ENCODE data around the gene MYO7A.

Gene MYO7A

DNA sequence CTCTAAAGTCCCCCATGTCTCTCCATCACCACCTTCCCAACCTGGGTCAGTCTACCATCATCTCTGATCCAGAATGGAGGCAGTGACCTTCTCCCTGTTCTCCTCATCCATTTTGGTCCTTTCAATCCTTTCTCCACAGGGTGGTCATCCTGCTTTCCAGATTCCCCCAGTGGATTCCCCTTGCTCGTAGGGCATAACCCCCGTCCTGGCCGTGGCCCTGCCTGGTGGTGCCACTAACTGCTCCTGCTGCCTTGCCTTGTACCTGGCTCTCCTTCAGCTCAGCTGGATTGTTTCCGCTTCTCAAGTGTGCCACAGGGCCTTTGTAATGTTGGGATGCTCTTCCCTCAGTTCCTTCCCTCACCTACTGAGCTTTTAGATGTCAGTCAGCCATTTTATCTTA is 81.6 kb downstream of the MYO7A start:
- no peak overlapping the region for H3K4me3 ChIP-seq (ENCODE audit: low read depth, low read length)
- TF ChIP-seq, protein P1, sequence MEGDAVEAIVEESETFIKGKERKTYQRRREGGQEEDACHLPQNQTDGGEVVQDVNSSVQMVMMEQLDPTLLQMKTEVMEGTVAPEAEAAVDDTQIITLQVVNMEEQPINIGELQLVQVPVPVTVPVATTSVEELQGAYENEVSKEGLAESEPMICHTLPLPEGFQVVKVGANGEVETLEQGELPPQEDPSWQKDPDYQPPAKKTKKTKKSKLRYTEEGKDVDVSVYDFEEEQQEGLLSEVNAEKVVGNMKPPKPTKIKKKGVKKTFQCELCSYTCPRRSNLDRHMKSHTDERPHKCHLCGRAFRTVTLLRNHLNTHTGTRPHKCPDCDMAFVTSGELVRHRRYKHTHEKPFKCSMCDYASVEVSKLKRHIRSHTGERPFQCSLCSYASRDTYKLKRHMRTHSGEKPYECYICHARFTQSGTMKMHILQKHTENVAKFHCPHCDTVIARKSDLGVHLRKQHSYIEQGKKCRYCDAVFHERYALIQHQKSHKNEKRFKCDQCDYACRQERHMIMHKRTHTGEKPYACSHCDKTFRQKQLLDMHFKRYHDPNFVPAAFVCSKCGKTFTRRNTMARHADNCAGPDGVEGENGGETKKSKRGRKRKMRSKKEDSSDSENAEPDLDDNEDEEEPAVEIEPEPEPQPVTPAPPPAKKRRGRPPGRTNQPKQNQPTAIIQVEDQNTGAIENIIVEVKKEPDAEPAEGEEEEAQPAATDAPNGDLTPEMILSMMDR (IDR thresholded peaks at IDR 0.05; ENCODE audit: insufficient read depth, low read depth, low read length, missing control alignments) = no peak
- DNase-seq (ENCODE audit: low read depth) = no peak

DNA sequence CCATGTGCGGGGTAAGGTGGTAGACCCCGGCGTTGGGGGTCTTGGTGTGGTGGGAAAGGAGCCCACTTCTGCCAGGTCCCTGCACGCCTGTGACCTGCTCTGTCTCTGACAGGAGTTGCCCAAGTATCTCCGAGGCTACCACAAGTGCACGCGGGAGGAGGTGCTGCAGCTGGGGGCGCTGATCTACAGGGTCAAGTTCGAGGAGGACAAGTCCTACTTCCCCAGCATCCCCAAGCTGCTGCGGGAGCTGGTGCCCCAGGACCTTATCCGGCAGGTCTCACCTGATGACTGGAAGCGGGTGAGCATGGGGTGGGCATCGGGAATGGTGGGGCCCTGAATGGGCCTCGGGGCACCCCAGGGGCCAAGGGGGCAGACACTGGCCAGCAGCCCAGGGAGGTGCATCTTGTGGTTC is 83.0 kb downstream of the MYO7A start:
- no peak for DNase-seq (ENCODE audit: low read depth)
- H3K4me3 ChIP-seq (ENCODE audit: low read depth, low read length) = no peak overlapping the region
- TF ChIP-seq, protein P1 (IDR thresholded peaks at IDR 0.05; ENCODE audit: insufficient read depth, low read depth, low read length, missing control alignments) = no peak

DNA sequence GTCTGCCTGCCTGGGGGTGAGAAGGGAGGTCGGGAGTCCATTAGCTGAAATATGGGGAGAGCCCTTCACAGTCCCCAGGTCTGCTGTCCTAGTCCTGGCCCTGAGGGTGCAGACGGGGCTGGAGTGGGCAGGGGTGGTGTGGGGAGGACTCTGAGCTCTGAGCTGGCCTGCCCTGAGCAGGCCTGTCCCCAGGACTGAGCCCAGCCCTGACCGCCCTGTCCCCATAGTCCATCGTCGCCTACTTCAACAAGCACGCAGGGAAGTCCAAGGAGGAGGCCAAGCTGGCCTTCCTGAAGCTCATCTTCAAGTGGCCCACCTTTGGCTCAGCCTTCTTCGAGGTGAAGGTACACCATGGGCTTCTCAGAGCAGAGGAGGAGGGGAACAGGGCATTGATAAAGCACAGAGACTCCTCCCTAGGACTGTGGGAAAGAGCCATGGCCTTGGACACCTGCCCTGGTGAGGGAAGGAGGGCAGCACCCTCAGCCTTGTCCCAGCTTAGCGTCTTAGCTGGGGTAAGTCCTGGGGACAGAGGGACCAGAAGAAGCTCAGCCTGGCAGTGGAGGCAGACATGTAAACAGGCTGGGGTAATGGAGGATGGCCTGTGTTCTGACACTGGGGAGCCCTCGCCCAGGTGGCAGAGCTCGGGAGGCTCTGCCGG is 83.7 kb downstream of the MYO7A start:
- no peak overlapping the region for H3K4me3 ChIP-seq (ENCODE audit: low read depth, low read length)
- no peak for DNase-seq (ENCODE audit: low read depth)
- TF ChIP-seq, protein P1 (IDR thresholded peaks at IDR 0.05; ENCODE audit: insufficient read depth, low read depth, low read length, missing control alignments) = no peak

DNA sequence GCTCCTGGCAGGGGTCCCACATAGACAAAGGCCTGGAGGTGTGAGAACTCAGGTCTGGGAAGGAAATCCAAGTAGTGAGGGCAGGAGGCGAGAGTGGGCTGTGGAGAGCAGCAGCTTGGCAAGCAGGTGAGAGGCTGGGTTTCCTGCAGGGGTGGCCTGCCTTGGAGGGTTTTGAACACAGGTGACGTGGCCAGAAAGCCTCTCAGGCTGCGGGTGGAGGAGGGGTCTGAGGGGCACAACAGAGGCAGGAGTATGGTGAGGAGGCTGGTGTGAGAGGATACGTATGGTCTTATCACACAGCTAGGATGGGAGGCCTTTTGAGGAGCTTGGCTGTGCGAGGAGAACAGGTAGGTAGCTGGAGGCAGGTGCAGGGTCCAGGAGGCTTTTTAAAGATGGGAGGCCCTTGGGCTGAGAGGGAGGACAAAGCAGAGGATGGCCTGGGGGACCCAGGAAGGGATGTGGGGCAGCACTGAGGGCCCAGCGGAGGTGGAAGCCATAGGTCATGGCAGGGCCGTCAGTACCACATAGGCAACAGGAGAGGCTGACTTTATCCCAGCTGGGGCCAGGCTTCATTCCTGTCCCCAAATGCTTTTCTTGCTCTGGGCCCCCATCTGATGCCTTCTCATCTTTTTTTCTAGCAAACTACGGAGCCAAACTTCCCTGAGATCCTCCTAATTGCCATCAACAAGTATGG is 84.4 kb downstream of the MYO7A start:
- no peak overlapping the region for H3K4me3 ChIP-seq (ENCODE audit: low read depth, low read length)
- no peak for DNase-seq (ENCODE audit: low read depth)
- TF ChIP-seq, protein P1 (IDR thresholded peaks at IDR 0.05; ENCODE audit: insufficient read depth, low read depth, low read length, missing control alignments) = no peak

DNA sequence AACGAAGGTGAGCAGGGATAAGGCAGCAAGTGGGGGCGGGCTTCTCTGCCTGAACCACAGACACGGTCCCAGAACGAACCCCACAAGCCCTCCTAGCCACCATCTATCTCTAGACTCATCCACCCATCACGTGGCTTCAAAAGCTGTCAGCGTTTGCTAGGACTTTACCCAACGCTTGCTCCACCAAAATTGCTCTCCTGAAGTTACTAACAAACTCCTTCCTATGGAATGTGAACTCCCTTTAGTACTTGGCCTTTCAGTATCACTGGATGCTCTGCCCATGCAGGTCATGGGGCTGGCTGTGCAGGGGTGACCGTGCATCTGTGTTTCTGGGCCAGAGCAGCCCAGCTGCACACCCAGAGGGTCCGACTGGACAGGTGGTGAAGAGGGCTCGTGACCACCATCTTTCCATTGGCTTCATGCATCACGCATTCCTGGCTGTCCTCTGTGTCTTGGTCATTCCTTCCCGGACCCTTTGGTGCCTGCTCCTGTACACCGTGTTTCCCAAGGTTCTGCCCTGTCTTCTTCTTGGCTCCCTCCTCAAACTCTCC is 85.1 kb downstream of the MYO7A start:
- H3K4me3 ChIP-seq (ENCODE audit: low read depth, low read length) = no peak overlapping the region
- no peak for DNase-seq (ENCODE audit: low read depth)
- TF ChIP-seq, protein P1 (IDR thresholded peaks at IDR 0.05; ENCODE audit: insufficient read depth, low read depth, low read length, missing control alignments) = no peak

DNA sequence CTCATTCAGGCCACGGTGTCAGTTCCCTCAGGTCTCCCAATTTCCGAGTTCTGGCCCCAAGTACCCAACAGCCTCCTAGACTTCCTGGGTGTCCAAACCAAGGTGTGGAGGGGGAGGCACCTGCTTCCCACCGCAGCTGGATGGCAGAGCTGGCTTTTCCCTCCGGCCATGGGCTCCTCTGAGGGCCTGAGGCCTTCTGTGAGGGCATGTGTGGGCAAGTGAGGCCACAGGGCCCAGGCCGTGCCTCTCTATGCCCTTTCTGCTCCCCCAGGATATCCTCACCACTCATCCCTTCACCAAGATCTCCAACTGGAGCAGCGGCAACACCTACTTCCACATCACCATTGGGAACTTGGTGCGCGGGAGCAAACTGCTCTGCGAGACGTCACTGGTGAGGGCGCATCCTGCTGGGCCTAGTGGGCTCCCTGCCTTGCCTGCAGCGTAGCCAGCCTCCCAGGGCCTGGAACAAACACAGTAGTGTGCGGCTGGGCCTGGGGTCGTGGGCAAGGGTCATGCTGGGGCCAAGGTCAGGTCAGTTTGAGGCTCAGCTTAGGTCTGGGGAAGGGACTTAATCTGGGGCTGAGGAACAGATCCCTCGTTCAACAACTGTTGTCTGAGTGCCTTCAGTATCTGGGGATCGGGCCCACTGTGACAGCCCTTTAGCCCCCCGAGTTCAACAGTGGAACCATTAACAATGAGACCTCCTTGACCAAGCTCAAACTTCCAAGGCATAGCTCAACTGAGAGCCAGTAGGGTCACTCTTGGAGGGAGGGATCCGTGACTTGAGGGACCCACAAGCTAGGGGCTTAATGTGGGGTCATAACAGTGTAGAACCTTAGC is 85.8 kb downstream of the MYO7A start:
- no peak for DNase-seq (ENCODE audit: low read depth)
- TF ChIP-seq, protein P1 (IDR thresholded peaks at IDR 0.05; ENCODE audit: insufficient read depth, low read depth, low read length, missing control alignments) = no peak
- no peak overlapping the region for H3K4me3 ChIP-seq (ENCODE audit: low read depth, low read length)
